ENCODE data around the gene PLAGL2. TPM values are rescaled to one million over a fixed set of nuclear protein-coding genes. Genes with fewer than 3 reads are reported as not detected.
"Not testable (repeated sequence)": the region's sequence is repeated elsewhere in the genome, so short reads cannot be mapped to it uniquely, and the experiment has no call there.

Gene PLAGL2
- total and polyA plus RNA-seq, 4 donors, result 4.6 to 15.8 (median 12.9) TPM

GRCh38 chr20:32181606-32182005, 25.9 kb downstream of the PLAGL2 start:
- Histone ChIP-seq H3K9ac (ENCODE audit: insufficient read depth in 1 of 2, low read length in 2 of 2) (no peak overlapping the region), H3K36me3 (ENCODE audit: control insufficient read depth in 4 of 4, insufficient read depth in 4 of 4, low read length in 4 of 4) (no peaks in the 10 kb centered on the region), H3K9me3 (ENCODE audit: control insufficient read depth in 4 of 4, insufficient read depth in 3 of 4, low read length in 3 of 4) (no peaks in the 10 kb centered on the region), H3K27me3 (ENCODE audit: control insufficient read depth in 3 of 3, insufficient read depth in 3 of 3, low read length in 2 of 3) (no peaks in the 10 kb centered on the region), H3K4me3 (no peak overlapping the region), H3K4me1 (ENCODE audit: control insufficient read depth in 5 of 5, insufficient read depth in 5 of 5, low read length in 5 of 5) (peaks cover 0 to 1% (median 0%) of the 10 kb centered on the region in 5 donors), H3K27ac (ENCODE audit: low read depth in 1 of 2, low read length in 1 of 2) (no peak overlapping the region)
- no peak for TF ChIP-seq CTCF (IDR thresholded peaks at IDR 0.05; ENCODE audit: control extremely low read depth, extremely low read depth)
- 94 to 97% methylated on average over 2 of the region's 2 CpGs for WGBS, 2 donors
- DNase-seq (no peak), ATAC-seq (ENCODE audit: insufficient read depth, low FRiP score) (no peak)

- Histone ChIP-seq H3K9ac (ENCODE audit: insufficient read depth in 1 of 2, low read length in 2 of 2) (no peak overlapping the region), H3K27me3 (ENCODE audit: control insufficient read depth in 3 of 3, insufficient read depth in 3 of 3, low read length in 2 of 3) (no peaks in the 10 kb centered on the region), H3K9me3 (ENCODE audit: control insufficient read depth in 4 of 4, insufficient read depth in 3 of 4, low read length in 3 of 4) (no peaks in the 10 kb centered on the region), H3K27ac (ENCODE audit: low read depth in 1 of 2, low read length in 1 of 2) (no peak overlapping the region), H3K36me3 (ENCODE audit: control insufficient read depth in 4 of 4, insufficient read depth in 4 of 4, low read length in 4 of 4) (no peaks in the 10 kb centered on the region), H3K4me1 (ENCODE audit: control insufficient read depth in 5 of 5, insufficient read depth in 5 of 5, low read length in 5 of 5) (peaks cover 0 to 1% (median 0%) of the 10 kb centered on the region in 5 donors), H3K4me3 (no peak overlapping the region)
- no peak for TF ChIP-seq CTCF (IDR thresholded peaks at IDR 0.05; ENCODE audit: control extremely low read depth, extremely low read depth)
- ATAC-seq (ENCODE audit: insufficient read depth, low FRiP score), result no peak
- DNase-seq, result no peak
- 87 to 93% methylated on average over 4 of the region's 4 CpGs for WGBS, 2 donors
These were observed 27.6 kb downstream of the PLAGL2 start for GRCh38 chr20:32179934-32180333.

GRCh38 chr20:32179515-32179914, 28.0 kb downstream of the PLAGL2 start:
- H3K9me3 ChIP-seq (ENCODE audit: control insufficient read depth in 4 of 4, insufficient read depth in 3 of 4, low read length in 3 of 4), result no peaks in the 10 kb centered on the region
- no peak for TF ChIP-seq CTCF (IDR thresholded peaks at IDR 0.05; ENCODE audit: control extremely low read depth, extremely low read depth)
- 91 to 98% methylated on average over 2 of the region's 2 CpGs for WGBS, 2 donors
- no peak overlapping the region for H3K4me3 ChIP-seq
- H3K9ac ChIP-seq (ENCODE audit: insufficient read depth in 1 of 2, low read length in 2 of 2), result no peak overlapping the region
- no peaks in the 10 kb centered on the region for H3K27me3 ChIP-seq (ENCODE audit: control insufficient read depth in 3 of 3, insufficient read depth in 3 of 3, low read length in 2 of 3)
- no peak for DNase-seq
- H3K4me1 ChIP-seq (ENCODE audit: control insufficient read depth in 5 of 5, insufficient read depth in 5 of 5, low read length in 5 of 5), result peaks cover 0 to 1% (median 0%) of the 10 kb centered on the region in 5 donors
- no peak overlapping the region for H3K27ac ChIP-seq (ENCODE audit: low read depth in 1 of 2, low read length in 1 of 2)
- H3K36me3 ChIP-seq (ENCODE audit: control insufficient read depth in 4 of 4, insufficient read depth in 4 of 4, low read length in 4 of 4), result no peaks in the 10 kb centered on the region
- no peak for ATAC-seq (ENCODE audit: insufficient read depth, low FRiP score)

GRCh38 chr20:32177696-32178095, 29.8 kb downstream of the PLAGL2 start:
- WGBS, 2 donors, result 93 to 98% methylated on average over 7 of the region's 7 CpGs
- ATAC-seq (ENCODE audit: insufficient read depth, low FRiP score), result not testable (repeated sequence)

More at GRCh38 chr20:32177696-32178095, 29.8 kb downstream of the PLAGL2 start:
- H3K27ac ChIP-seq (ENCODE audit: low read depth in 1 of 2, low read length in 1 of 2); H3K27me3 ChIP-seq (ENCODE audit: control insufficient read depth in 3 of 3, insufficient read depth in 3 of 3, low read length in 2 of 3); H3K9me3 ChIP-seq (ENCODE audit: control insufficient read depth in 4 of 4, insufficient read depth in 3 of 4, low read length in 3 of 4); DNase-seq; H3K4me3 ChIP-seq; H3K36me3 ChIP-seq (ENCODE audit: control insufficient read depth in 4 of 4, insufficient read depth in 4 of 4, low read length in 4 of 4); H3K4me1 ChIP-seq (ENCODE audit: control insufficient read depth in 5 of 5, insufficient read depth in 5 of 5, low read length in 5 of 5); H3K9ac ChIP-seq (ENCODE audit: insufficient read depth in 1 of 2, low read length in 2 of 2): not testable (repeated sequence)
